Peyer's patch (tissue), 4 donors: ENCODE results near the gene TK2.
"Not testable (repeated sequence)": the region's sequence is repeated elsewhere in the genome, so short reads cannot be mapped to it uniquely, and the experiment has no call there.

ENCODE experiments used
- CTCF ChIP-seq, 6 experiments: fragments of 450-650 bp in 4 of 6; fragments of 200-600 bp in 2 of 6; sonication (generic) in 1 of 6; IDR thresholded peaks; one replicate each; pipeline ENCODE4 v1.5.1; 2017 to 2019; ENCODE audit warnings: antibody characterized with exemption in 6 of 6, mild to moderate bottlenecking in 3 of 6, moderate library complexity in 1 of 6
- POLR2A ChIP-seq, 2 donors: fragments of 450-650 bp; IDR thresholded peaks; one replicate each; pipeline ENCODE4 v1.5.1; 2017; ENCODE audit warnings: antibody characterized with exemption in 2 of 2, mild to moderate bottlenecking in 2 of 2, moderate library complexity in 2 of 2

GRCh38 chr16:66514980-66515595 is 34.8 kb downstream of the TK2 start:
- not testable (repeated sequence) for TF ChIP-seq POLR2A, CTCF (IDR thresholded peaks at IDR 0.05)
